Osteocyte (in vitro differentiated cells): ENCODE data around the gene CNOT1. TPM values are rescaled to one million over a fixed set of nuclear protein-coding genes. Genes with fewer than 3 reads are reported as not detected.

ENCODE experiments used
- DNase-seq: peaks from one replicate; pipeline ENCODE4 v3.0.0; 2021; ENCODE audit warnings: mixed read lengths; ENCODE audit not compliant: unreplicated experiment; ENCODE audit errors: extremely low spot score
- H3K27ac Mint-ChIP-seq: one replicate; pipeline ENCODE4 v1.8.0; 2021; ENCODE audit warnings: mild to moderate bottlenecking, mixed read lengths; ENCODE audit not compliant: unreplicated experiment
- H3K27me3 Mint-ChIP-seq: one replicate; pipeline ENCODE4 v1.8.0; 2021; ENCODE audit warnings: mixed read lengths; ENCODE audit not compliant: unreplicated experiment
- H3K36me3 Mint-ChIP-seq: one replicate; pipeline ENCODE4 v1.8.0; 2021; ENCODE audit warnings: mixed read lengths; ENCODE audit not compliant: unreplicated experiment
- H3K4me1 Mint-ChIP-seq: one replicate; pipeline ENCODE4 v1.8.0; 2021; ENCODE audit warnings: mixed read lengths; ENCODE audit not compliant: unreplicated experiment
- H3K4me3 Mint-ChIP-seq: one replicate; pipeline ENCODE4 v1.8.0; 2021; ENCODE audit warnings: mild to moderate bottlenecking, moderate library complexity, mixed read lengths; ENCODE audit not compliant: unreplicated experiment
- H3K9me3 Mint-ChIP-seq: one replicate; pipeline ENCODE4 v1.8.0; 2021; ENCODE audit warnings: mixed read lengths; ENCODE audit not compliant: unreplicated experiment
- total RNA-seq: library from RNA; stranded (reverse); gene quantifications from 2 replicates; pipeline ENCODE4 v1.2.1, GENCODE V29; 2021
- TF ChIP-seq, protein P1 (sequence below): fragments of 200-600 bp; sonication (generic); IDR thresholded peaks from 2 replicates; pipeline ENCODE4 v1.5.0; 2021; ENCODE audit warnings: antibody characterized with exemption, mild to moderate bottlenecking, moderate library complexity

CNOT1 gene
- total RNA-seq, 1 donor from 2014 or later: 122 TPM

DNA sequence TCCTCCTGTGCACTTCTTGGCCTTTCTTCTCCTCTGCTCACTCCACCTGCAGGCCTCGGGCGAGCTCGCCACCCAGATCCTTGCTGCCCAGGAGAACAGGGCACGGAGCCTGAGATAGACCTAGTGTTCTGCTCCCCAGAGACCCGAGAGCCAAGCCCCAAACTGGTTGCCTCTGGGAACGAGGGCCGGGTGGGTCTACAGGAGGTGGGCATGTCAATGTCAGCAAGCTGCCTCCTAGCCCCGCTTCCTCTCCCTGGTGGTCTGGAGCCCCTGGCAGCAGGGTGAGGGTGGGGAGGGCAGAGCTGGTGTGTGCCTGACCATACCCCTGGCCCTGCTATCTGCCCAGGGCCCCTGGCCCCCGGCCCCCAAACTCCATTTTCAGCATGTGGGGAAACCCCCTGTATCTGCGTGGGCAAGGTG is 130.5 kb downstream of the CNOT1 start:
- H3K27me3 Mint-ChIP-seq: no peaks in the 10 kb centered on the region
- H3K27ac Mint-ChIP-seq: no peak overlapping the region
- TF ChIP-seq, protein P1, sequence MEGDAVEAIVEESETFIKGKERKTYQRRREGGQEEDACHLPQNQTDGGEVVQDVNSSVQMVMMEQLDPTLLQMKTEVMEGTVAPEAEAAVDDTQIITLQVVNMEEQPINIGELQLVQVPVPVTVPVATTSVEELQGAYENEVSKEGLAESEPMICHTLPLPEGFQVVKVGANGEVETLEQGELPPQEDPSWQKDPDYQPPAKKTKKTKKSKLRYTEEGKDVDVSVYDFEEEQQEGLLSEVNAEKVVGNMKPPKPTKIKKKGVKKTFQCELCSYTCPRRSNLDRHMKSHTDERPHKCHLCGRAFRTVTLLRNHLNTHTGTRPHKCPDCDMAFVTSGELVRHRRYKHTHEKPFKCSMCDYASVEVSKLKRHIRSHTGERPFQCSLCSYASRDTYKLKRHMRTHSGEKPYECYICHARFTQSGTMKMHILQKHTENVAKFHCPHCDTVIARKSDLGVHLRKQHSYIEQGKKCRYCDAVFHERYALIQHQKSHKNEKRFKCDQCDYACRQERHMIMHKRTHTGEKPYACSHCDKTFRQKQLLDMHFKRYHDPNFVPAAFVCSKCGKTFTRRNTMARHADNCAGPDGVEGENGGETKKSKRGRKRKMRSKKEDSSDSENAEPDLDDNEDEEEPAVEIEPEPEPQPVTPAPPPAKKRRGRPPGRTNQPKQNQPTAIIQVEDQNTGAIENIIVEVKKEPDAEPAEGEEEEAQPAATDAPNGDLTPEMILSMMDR: no peak
- peaks cover 19% of the 10 kb centered on the region for H3K4me1 Mint-ChIP-seq
- DNase-seq: no peak
- no peaks in the 10 kb centered on the region for H3K9me3 Mint-ChIP-seq
- H3K36me3 Mint-ChIP-seq: no peaks in the 10 kb centered on the region
- no peak overlapping the region for H3K4me3 Mint-ChIP-seq

- no peak overlapping the region for H3K27ac Mint-ChIP-seq
- TF ChIP-seq, protein P1: no peak
- H3K27me3 Mint-ChIP-seq: no peaks in the 10 kb centered on the region
- no peaks in the 10 kb centered on the region for H3K9me3 Mint-ChIP-seq
- H3K36me3 Mint-ChIP-seq: no peaks in the 10 kb centered on the region
- H3K4me1 Mint-ChIP-seq: peaks cover 19% of the 10 kb centered on the region
- no peak overlapping the region for H3K4me3 Mint-ChIP-seq
- DNase-seq: no peak
Measured at GRCh38 chr16:58498341-58499091, 131.1 kb downstream of the CNOT1 start.

GRCh38 chr16:58497935-58498334 is 131.7 kb downstream of the CNOT1 start:
- H3K4me1 Mint-ChIP-seq: peaks cover 19% of the 10 kb centered on the region
- H3K4me3 Mint-ChIP-seq: no peak overlapping the region
- H3K27ac Mint-ChIP-seq: no peak overlapping the region
- no peak for DNase-seq
- H3K9me3 Mint-ChIP-seq: no peaks in the 10 kb centered on the region
- H3K36me3 Mint-ChIP-seq: no peaks in the 10 kb centered on the region
- H3K27me3 Mint-ChIP-seq: no peaks in the 10 kb centered on the region
- TF ChIP-seq, protein P1: no peak

DNA sequence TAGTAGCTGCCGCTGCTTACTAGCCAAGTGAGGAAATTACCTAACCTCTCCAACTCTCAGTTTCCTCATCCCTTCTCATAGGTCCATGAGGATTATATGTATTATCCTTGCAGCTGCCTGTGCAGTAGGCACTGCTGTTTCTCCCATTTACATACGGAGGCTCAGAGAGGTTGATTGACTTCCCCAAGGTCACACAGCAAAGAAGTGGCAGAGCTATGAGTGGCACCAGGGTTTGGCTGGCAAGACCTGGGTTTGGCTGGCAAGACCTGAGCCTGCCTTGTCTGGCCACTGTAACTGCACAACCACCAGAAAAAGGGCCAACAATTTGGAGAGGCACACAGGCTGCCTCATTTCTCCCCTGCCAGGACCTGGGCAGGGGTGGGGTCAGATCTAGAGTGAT is 132.2 kb downstream of the CNOT1 start:
- Mint-ChIP-seq H3K4me3 (no peak overlapping the region), H3K36me3 (no peaks in the 10 kb centered on the region), H3K9me3 (no peaks in the 10 kb centered on the region), H3K27me3 (no peaks in the 10 kb centered on the region), H3K27ac (no peak overlapping the region), H3K4me1 (peaks cover 19% of the 10 kb centered on the region)
- no peak for DNase-seq
- TF ChIP-seq, protein P1: no peak

GRCh38 chr16:58495521-58496331 is 133.9 kb downstream of the CNOT1 start:
- Mint-ChIP-seq H3K36me3 (no peaks in the 10 kb centered on the region), H3K4me1 (peaks cover 15% of the 10 kb centered on the region), H3K27ac (peak overlapping the region; percentile 95), H3K4me3 (peak overlapping the region; percentile 60), H3K9me3 (no peaks in the 10 kb centered on the region), H3K27me3 (no peaks in the 10 kb centered on the region)
- TF ChIP-seq, protein P1: no peak
- DNase-seq: no peak
